Stimulated activated CD8-positive, alpha-beta memory T cell treated with anti-CD3 and anti-CD28 coated beads, Interleukin-7, amount 100 ng/mL, for 4 hours (primary cell): ENCODE data around the gene MGAT4C.
"Not testable (repeated sequence)": the region's sequence is repeated elsewhere in the genome, so short reads cannot be mapped to it uniquely, and the experiment has no call there.

Source experiments
- DNase-seq, 2 donors: peaks; one replicate each; pipeline ENCODE4 v3.0.0-alpha.2; 2020; ENCODE audit warnings: low read depth in 2 of 2

MGAT4C gene

GRCh38 chr12:86256163-86256562 lies at the start of gene MGAT4C:
TSS of gene MGAT4C (minus strand) at chr12:86256391.
- no peak for DNase-seq

GRCh38 chr12:86296396-86296795 lies 40.2 kb upstream of the MGAT4C start:
- DNase-seq = not testable (repeated sequence)

GRCh38 chr12:86293682-86294240 lies 37.6 kb upstream of the MGAT4C start:
- no peak for DNase-seq

GRCh38 chr12:86292480-86292879 lies 36.3 kb upstream of the MGAT4C start:
- no peak for DNase-seq

- no peak for DNase-seq
Observed at GRCh38 chr12:86290615-86291014, 34.4 kb upstream of the MGAT4C start.

GRCh38 chr12:86286119-86286518 lies 29.9 kb upstream of the MGAT4C start:
- no peak for DNase-seq

- no peak for DNase-seq
Observed at GRCh38 chr12:86283620-86284019, 27.4 kb upstream of the MGAT4C start.

GRCh38 chr12:86275356-86275755 lies 19.2 kb upstream of the MGAT4C start:
- DNase-seq = no peak

GRCh38 chr12:86265329-86265695 lies 9.1 kb upstream of the MGAT4C start:
- DNase-seq = no peak

- no peak for DNase-seq
Observed at GRCh38 chr12:86264451-86265328, 8.5 kb upstream of the MGAT4C start.

- DNase-seq = no peak
Observed at GRCh38 chr12:86261578-86261977, 5.4 kb upstream of the MGAT4C start.

- DNase-seq = no peak
Observed at GRCh38 chr12:86261142-86261541, 5.0 kb upstream of the MGAT4C start.

GRCh38 chr12:86260183-86260582 lies 4.0 kb upstream of the MGAT4C start:
- DNase-seq = no peak

- DNase-seq = no peak
Observed at GRCh38 chr12:86257134-86257533, 943 bp upstream of the MGAT4C start.

GRCh38 chr12:86254399-86255107 lies 1.6 kb downstream of the MGAT4C start:
- DNase-seq = no peak

- DNase-seq = no peak
Observed at GRCh38 chr12:86249851-86250250, 6.3 kb downstream of the MGAT4C start.

- no peak for DNase-seq
Observed at GRCh38 chr12:86249276-86249675, 6.9 kb downstream of the MGAT4C start.

GRCh38 chr12:86247871-86248270 lies 8.3 kb downstream of the MGAT4C start:
- no peak for DNase-seq

GRCh38 chr12:86241600-86241999 lies 14.6 kb downstream of the MGAT4C start:
- DNase-seq = no peak

- no peak for DNase-seq
Observed at GRCh38 chr12:86234316-86234855, 21.8 kb downstream of the MGAT4C start.

GRCh38 chr12:86233126-86233525 lies 23.1 kb downstream of the MGAT4C start:
- no peak for DNase-seq

GRCh38 chr12:86230516-86231146 lies 25.6 kb downstream of the MGAT4C start:
- DNase-seq = no peak
